Left ventricle myocardium inferior (tissue), 1 donor: ENCODE data around the gene TAS1R2. TPM values are rescaled to one million over a fixed set of nuclear protein-coding genes. Genes with fewer than 3 reads are reported as not detected.

Experiments
- DNase-seq: peaks from one replicate; pipeline ENCODE4 v3.0.0-alpha.2; 2020
- H3K27ac ChIP-seq: fragments of 200-600 bp; replicated peaks from 2 replicates; pipeline ENCODE4 v1.8.0; 2021
- H3K27me3 ChIP-seq: fragments of 200-600 bp; 2 replicates; pipeline ENCODE4 v1.8.0; 2021; ENCODE audit warnings: low read depth
- H3K36me3 ChIP-seq: fragments of 200-600 bp; 2 replicates; pipeline ENCODE4 v1.8.0; 2021
- H3K4me1 ChIP-seq: fragments of 200-600 bp; 2 replicates; pipeline ENCODE4 v1.8.0; 2021
- H3K4me3 ChIP-seq: fragments of 200-600 bp; 2 replicates; pipeline ENCODE4 v1.8.0; 2021; ENCODE audit warnings: mild to moderate bottlenecking, moderate library complexity
- H3K9me3 ChIP-seq: fragments of 200-600 bp; replicated peaks from 2 replicates; pipeline ENCODE4 v1.8.0; 2021
- CTCF ChIP-seq: fragments of 200-600 bp; IDR thresholded peaks from 2 replicates; pipeline ENCODE4 v1.8.0; 2021; ENCODE audit warnings: antibody characterized with exemption, mild to moderate bottlenecking, borderline replicate concordance
- intact Hi-C: fragments of 100-400 bp; cut with micrococcal nuclease; formaldehyde crosslinking; loops from one replicate; pipeline ENCODE4 v1.11.0; 2022
- total RNA-seq: library from RNA; stranded (reverse); fragmentation: NEBNext Ultra II Directional; extraction: Animal tissue kit (Norgen Biotek cat#: 25700); gene quantifications from one replicate; pipeline ENCODE4 v1.2.1, GENCODE V29; 2021
- donor health status: DM: no; HTN: yes; CAD: no; lungs with severe emphysema.

Gene TAS1R2
- total RNA-seq, 1 donor from 2014 or later, result not detected

DNA sequence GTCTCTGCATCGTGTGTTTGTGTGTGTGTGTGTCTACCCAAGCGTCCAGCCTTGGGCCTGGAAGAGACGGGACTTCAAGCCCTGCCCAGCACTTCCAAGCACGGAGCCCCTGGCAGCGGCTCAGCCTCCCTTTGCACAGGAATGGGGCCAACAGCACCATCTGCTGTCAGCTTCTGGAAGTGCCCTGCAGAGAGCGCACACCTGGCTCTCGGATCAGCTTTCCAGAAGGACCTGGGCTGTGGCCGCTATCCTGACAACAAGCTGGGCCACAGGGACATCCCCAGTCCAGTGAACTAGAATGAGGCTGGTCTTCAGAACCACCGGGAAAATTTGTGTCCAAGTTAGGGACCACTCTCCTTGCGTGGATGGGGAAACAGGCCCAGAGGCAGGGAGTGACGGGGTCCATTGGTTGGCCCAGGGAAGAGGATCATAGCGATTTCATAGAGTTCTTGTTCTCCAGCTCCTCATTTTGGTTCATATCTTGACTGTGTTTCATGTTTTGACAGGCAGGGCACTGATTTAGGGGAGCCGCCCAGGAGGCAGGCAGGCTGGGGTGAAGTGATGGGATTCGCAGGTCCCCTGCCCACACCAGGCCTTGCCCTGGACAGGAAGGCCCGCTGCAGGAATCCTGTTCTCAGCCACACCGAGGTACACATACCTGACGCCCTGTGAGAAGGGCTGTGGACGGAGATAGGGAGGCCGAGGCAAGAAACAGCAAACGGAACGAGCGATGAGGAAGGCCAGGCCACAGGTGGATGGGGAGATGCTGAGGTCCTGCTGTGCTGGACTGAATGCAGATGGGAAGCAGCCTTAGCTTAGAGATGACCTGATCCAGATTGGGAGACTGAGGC lies 38.4 kb downstream of the TAS1R2 start:
- Histone ChIP-seq H3K4me3 (no peak overlapping the region), H3K27me3 (peaks cover 77% of the 10 kb centered on the region), H3K4me1 (no peaks in the 10 kb centered on the region), H3K9me3 (no peaks in the 10 kb centered on the region), H3K27ac (no peak overlapping the region), H3K36me3 (no peaks in the 10 kb centered on the region)
- intact Hi-C loops, result loop anchor here (5.0 kb wide), 1 partner anchor 224 kb away; no protein-coding TSS in a partner anchor
- peak; percentile 72 for DNase-seq
- peak; percentile 91 for TF ChIP-seq CTCF

DNA sequence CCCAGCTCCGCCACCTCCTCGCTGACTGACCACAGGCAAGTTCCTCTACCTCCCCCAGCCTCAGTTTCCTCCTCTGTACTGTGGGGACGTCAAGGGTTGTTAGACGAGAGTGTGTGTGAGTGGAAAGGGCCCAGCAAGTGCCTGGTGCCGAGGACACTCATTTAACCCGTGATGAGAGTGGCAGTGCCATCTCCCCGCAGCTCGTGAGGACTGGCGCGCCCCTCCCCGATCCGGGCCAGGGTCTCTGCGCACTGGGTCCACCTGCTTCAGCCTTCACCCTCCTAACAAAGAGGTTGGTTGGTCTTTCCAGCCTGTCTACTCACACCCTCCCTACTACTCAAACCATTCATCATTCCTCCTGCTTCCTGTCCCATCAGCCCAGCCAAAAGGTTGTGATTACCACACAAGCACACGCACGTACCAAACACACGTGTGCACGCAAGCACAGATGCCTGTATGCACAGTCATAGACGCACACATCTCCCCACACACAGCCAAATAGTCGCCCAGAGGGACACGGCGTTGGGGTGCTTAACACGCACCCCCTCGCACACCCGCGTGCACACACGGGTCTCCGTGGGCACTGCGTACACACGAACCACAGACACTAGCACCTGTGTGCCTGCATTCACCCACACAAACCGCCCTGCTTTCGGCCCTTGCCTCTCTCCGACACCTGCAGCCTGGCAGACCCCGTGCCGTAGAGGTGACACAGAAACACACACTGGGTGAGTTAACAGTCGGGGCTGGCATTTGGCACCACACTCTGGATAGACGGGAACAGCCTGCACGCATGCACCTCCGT lies 39.3 kb downstream of the TAS1R2 start:
- intact Hi-C loops, result loop anchor here (5.0 kb wide), 1 partner anchor 223 kb away; no protein-coding TSS in a partner anchor
- Histone ChIP-seq H3K36me3 (no peaks in the 10 kb centered on the region), H3K27ac (no peak overlapping the region), H3K27me3 (peaks cover 84% of the 10 kb centered on the region), H3K9me3 (no peaks in the 10 kb centered on the region), H3K4me1 (no peaks in the 10 kb centered on the region), H3K4me3 (no peak overlapping the region)
- TF ChIP-seq CTCF, result no peak
- DNase-seq, result no peak

- DNase-seq, result no peak
- no peaks in the 10 kb centered on the region for H3K9me3 ChIP-seq
- no peaks in the 10 kb centered on the region for H3K4me1 ChIP-seq
- H3K36me3 ChIP-seq, result no peaks in the 10 kb centered on the region
- H3K4me3 ChIP-seq, result no peak overlapping the region
- no peak for TF ChIP-seq CTCF
- no peak overlapping the region for H3K27ac ChIP-seq
- peaks cover 86% of the 10 kb centered on the region for H3K27me3 ChIP-seq
- intact Hi-C loops, result no loop called here
Observed at GRCh38 chr1:18819203-18819602, 40.3 kb downstream of the TAS1R2 start.

DNA sequence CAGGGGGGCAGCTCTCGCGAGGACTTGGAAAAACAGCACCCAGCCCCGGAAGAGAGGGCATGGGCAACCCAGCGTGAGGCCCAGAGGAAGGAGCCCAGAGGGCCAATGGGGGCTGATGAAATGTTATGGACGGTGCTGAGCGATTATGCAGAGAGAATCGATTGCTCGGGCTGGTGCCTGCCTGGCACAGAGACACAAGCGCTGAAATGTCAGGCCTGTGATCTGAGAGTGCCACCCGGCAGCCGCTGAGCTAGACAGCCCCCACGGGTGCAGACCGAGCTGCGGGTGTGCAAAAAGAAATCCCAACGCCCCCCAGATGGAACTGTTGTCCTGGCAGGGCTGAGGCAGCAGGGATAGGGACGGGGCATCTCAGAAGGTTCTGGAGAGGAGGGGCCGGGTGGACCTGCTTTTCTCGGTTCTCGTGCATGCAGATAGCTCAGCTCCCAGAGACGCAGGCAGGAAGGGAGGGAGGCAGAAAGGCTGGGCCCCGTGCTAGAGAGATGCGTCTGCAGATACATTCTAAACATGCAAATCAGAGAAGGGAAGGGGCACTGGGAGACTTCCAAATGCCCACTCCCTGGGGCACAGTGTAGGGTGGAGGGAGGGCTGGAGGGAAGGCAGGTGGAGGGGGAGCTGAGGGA lies 41.5 kb downstream of the TAS1R2 start:
- no peak overlapping the region for H3K27ac ChIP-seq
- H3K36me3 ChIP-seq, result no peaks in the 10 kb centered on the region
- intact Hi-C loops, result no loop called here
- H3K27me3 ChIP-seq, result peaks cover 85% of the 10 kb centered on the region
- no peak for TF ChIP-seq CTCF
- H3K4me1 ChIP-seq, result no peaks in the 10 kb centered on the region
- H3K9me3 ChIP-seq, result no peaks in the 10 kb centered on the region
- DNase-seq, result no peak
- no peak overlapping the region for H3K4me3 ChIP-seq

DNA sequence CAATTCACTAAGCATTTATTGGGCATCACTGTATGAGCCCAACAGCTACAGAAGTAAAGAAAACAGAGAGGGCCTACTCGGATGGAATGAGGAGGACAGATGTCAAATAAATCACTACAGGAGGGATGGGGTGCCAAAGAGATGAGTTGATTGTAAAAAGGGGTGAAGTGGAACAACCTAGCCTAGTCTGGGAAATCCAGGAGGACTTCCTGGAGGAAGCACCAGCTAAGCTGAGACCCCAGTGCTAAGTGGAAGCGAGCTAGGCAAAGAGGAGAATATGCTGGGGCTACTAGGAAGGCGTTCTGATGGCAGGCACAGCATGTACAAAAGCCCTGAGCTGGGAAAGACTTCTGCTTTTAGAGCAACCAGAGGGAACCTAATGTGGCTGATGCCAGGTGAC lies 42.1 kb downstream of the TAS1R2 start:
- Histone ChIP-seq H3K27me3 (peaks cover 87% of the 10 kb centered on the region), H3K27ac (no peak overlapping the region), H3K9me3 (no peaks in the 10 kb centered on the region), H3K4me3 (no peak overlapping the region), H3K4me1 (no peaks in the 10 kb centered on the region), H3K36me3 (no peaks in the 10 kb centered on the region)
- intact Hi-C loops, result no loop called here
- DNase-seq, result no peak
- TF ChIP-seq CTCF, result no peak
